ENCODE data around the gene KCNJ14. TPM values are rescaled to one million over a fixed set of nuclear protein-coding genes. Genes with fewer than 3 reads are reported as not detected.
A peak's percentile ranks its signal among the peaks of the same experiment; 100 is the strongest.
"Not testable (repeated sequence)": the region's sequence is repeated elsewhere in the genome, so short reads cannot be mapped to it uniquely, and the experiment has no call there.

Gene KCNJ14
- total RNA-seq, 1 donor from 2014 or later: 0.20 TPM

DNA sequence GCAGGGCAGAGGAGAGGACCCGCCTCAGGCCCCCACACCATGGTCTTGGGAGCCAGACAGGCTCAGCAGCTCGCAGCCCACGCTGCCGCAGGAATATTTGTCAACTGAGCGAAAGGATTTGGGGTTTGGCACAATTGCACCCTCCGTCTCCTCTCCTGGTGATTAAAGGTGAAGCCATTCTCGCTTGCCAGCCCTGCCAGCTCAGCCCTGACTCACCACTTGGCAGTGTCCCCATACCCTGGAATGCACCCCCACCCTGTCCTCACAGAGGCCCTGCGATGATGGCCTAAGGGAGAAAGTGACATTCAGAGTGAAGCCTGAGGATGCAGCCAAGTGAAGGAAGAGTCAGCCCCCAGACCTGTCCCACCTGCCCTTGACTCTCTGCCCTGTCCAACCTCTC lies 32.6 kb downstream of the KCNJ14 start:
- no peak for DNase-seq (ENCODE audit: low read depth, low spot score)

GRCh38 chr19:48488478-48488877 lies 33.1 kb downstream of the KCNJ14 start:
- DNase-seq (ENCODE audit: low read depth, low spot score): not testable (repeated sequence)

DNA sequence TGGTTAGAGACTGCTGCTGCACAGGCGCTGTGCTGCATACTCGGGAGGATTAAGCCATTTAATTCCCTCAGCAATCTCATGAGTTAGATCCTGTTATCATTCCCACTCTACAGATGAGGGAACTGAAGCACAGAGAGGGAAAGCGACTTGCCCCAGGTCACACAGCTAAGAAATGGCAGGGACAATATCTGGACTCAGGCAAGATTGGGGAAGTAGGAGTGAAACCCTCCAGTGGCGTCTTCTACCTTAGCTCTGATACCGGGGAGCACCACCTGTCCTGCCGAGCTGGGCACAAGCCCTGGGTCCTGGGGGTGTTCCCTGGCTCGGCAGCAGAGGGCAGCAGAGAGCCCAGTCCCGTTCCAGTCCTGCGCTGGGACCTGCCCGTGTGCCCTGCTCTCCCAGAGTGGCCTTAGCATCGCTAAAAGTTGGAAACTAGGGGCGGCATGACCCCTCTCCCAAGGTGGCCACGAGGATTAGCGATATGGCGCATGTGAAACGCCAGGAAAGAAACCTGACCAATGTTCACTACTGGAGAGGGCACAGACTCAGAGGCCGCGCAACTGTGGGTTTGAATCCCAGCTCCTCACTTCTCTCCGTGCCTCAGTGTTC lies 34.3 kb downstream of the KCNJ14 start:
- no peak for DNase-seq (ENCODE audit: low read depth, low spot score)

- no peak for DNase-seq (ENCODE audit: low read depth, low spot score)
These were observed 35.8 kb downstream of the KCNJ14 start for GRCh38 chr19:48490981-48491792.

GRCh38 chr19:48491793-48492123 lies 36.4 kb downstream of the KCNJ14 start:
- DNase-seq (ENCODE audit: low read depth, low spot score): no peak

- peak; percentile 92 for DNase-seq (ENCODE audit: low read depth, low spot score)
These were observed 37.7 kb downstream of the KCNJ14 start for GRCh38 chr19:48492925-48493717.

- DNase-seq (ENCODE audit: low read depth, low spot score): no peak
These were observed 38.5 kb downstream of the KCNJ14 start for GRCh38 chr19:48493718-48494401.

DNA sequence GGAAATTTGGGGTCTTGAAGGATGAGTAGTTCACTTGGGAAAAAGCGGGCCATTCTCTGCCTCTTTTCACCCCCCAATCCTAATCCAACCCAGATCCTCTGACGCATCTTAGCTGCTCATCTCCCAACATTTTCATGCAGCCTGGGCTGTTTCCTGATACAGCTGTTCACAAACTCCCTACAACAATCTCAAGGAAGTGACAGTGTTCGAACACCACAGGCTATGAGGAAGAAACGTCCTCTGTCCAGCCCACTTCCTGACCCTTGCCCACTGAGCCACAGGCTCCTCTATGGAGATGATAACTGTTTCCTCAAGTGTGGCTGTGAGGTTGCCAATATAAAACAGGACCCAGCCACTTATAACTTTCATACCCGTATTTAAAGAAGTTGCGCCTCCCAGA lies 40.0 kb downstream of the KCNJ14 start:
- no peak for DNase-seq (ENCODE audit: low read depth, low spot score)

- DNase-seq (ENCODE audit: low read depth, low spot score): no peak
These were observed 41.8 kb downstream of the KCNJ14 start for GRCh38 chr19:48496959-48497727.

DNA sequence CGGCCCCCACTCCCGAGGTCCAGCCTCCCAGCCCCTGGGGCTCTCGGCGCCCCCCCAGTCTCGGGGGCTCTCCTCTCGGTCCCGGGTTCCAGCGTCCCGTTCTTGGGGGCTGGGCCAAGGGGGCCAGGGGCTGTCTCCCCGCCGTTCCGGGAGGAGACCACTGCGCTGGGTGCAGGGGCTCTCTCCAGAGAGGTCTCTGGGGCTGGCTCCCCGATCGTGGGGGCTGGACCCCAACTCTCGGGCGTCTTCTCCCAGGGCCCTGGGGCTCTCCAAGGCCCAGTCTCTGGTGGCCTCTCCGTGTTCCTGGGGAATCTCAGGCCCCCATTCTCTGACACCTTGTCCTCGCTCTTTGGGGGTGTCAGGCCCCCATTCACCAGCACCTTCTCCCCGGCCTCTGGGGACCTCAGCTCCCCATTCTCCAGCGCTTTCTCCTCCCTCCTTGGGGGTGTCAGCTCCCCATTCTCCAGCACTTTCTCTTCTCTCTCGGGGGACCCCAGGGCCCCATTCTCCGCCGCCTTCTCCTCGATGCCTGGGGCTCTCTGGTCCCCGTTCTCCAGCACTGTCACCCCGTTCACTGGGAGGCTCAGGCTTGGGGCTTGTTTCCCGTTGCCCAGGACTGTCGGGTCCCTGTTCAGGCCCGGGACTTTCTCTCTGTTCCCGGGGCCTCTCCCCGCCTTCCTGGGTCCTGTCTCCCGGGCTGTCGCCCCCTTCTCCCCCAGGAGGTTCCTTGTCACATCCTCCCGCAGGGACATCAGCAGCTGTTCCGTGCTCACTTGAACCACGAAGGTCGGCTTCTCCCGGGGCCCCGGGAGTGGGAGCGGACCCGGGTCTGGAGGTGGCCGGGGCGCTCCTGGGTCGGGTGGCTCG lies 42.6 kb downstream of the KCNJ14 start:
- DNase-seq (ENCODE audit: low read depth, low spot score): no peak

DNA sequence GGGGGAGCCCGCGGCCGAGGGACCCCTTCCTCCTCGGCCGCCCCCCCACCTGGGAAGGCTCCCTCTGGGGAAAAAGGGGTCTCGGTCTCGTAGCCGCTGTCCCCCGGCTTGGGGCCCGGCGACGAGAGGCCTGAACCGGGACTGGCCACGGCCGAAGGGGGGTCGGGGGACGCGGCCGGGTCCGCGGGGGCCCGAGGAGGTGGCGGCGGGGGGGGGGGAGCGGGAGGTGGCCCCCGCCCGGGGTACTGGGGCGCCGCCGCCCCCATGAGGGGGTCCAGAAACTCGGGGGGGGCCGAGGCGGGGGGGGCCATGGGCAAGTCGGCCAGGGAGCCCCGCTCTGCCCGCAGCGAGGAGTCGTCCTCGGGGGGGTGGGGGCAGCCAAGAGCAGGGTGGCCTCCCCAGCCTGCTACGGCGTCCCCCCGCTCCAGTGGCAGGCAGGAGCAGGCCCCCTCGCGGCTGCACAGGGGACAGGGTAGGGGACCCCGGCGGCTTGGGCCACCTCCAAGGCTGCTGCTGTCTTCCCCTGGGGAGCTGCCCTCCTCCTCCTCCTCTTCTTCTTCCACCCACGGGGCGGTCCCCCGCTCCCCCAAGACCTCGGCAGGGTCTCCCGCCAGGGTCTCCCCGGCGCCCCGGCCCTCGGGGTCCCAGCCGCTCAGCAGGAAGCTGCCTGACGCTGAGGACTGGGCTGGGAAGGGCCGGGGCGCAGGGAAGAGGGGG lies 43.4 kb downstream of the KCNJ14 start:
- no peak for DNase-seq (ENCODE audit: low read depth, low spot score)

DNA sequence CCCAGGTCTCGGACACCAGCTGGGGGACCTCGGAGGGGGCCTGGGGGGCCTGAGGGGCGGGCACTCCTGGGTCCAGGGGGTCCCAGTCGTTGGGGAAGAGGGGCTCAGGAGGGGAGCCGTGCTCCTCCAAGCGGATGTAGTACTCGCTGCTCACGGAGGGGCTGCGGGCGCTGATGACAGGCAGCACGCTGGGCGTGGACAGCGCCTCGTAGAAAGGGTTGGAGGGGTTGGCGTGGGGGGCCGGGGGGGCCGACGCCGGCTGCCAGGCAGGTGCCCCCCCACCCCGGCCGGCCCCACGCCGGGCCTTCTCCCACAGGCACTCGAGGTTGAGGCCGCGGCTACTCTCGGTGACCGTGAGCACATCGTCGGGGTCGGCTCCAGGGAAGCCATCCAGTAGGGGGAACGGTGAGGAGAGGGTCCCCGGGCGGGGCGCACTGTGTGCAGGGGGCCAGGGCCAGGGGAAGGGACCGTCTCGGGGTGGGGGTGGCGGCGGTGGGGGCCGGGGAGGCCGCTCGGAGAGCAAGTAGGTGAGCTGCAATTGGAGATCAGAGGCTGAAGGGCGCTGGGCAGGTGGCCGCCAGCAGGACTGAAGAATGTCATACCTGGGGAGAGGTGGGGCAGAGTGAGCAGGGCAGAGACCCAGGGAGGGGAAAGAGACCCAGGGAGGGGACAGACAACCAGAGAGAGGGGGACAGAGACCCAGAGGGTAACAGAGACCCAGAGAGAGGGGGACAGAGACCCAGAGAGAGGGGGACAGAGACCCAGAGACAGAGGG lies 44.1 kb downstream of the KCNJ14 start:
- no peak for DNase-seq (ENCODE audit: low read depth, low spot score)

GRCh38 chr19:48500830-48501493 lies 45.6 kb downstream of the KCNJ14 start:
- no peak for DNase-seq (ENCODE audit: low read depth, low spot score)

GRCh38 chr19:48501494-48502349 lies 46.3 kb downstream of the KCNJ14 start:
- DNase-seq (ENCODE audit: low read depth, low spot score): no peak

DNA sequence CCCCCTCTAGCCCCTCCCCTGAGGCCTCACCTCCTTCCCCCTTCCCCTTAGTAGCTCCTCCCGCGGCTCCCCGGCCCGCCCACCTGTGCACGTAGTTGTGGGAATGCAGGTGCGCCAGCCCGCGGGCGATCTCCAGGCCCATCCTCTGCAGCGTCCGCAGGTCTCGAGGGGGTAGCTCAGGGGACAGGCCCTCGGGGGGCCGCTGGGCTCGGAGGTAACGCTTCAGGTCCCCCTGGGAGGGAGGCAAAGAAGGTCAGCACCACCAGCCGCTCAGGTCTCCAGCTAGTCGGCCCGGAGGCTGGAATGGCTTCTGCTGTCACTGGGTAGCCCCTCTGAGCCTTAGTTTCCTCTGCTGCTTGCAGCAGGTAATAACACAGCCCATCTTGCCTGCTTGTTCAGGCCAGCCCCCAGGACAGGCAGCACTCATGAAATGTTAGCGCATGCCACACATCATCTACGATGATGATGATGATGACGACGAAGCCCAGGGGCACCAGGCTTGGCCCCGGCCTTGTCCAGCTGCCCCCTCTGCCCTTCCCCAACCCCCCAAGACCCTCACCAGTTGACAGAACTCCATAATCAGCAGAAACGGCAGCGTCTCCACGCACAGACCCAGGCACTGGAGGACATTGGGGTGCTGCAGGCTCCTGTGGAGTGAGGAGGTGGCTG lies 47.1 kb downstream of the KCNJ14 start:
- no peak for DNase-seq (ENCODE audit: low read depth, low spot score)

- no peak for DNase-seq (ENCODE audit: low read depth, low spot score)
These were observed 50.9 kb downstream of the KCNJ14 start for GRCh38 chr19:48506138-48506733.

All from pulmonary artery endothelial cell (primary cell).